Neural progenitor cell (in vitro differentiated cells): ENCODE data around the gene CCDC188.

ENCODE experiments used
- CTCF ChIP-seq: fragments of 200-600 bp; sonication (generic); IDR thresholded peaks from 2 replicates; pipeline ENCODE4 v1.5.1; 2017; ENCODE audit warnings: antibody characterized with exemption, mild to moderate bottlenecking
- EZH2phosphoT487 ChIP-seq: fragments of 200-600 bp; sonication (generic); IDR thresholded peaks from 2 replicates; pipeline ENCODE4 v1.6.1; 2017; ENCODE audit warnings: antibody characterized with exemption

DNA sequence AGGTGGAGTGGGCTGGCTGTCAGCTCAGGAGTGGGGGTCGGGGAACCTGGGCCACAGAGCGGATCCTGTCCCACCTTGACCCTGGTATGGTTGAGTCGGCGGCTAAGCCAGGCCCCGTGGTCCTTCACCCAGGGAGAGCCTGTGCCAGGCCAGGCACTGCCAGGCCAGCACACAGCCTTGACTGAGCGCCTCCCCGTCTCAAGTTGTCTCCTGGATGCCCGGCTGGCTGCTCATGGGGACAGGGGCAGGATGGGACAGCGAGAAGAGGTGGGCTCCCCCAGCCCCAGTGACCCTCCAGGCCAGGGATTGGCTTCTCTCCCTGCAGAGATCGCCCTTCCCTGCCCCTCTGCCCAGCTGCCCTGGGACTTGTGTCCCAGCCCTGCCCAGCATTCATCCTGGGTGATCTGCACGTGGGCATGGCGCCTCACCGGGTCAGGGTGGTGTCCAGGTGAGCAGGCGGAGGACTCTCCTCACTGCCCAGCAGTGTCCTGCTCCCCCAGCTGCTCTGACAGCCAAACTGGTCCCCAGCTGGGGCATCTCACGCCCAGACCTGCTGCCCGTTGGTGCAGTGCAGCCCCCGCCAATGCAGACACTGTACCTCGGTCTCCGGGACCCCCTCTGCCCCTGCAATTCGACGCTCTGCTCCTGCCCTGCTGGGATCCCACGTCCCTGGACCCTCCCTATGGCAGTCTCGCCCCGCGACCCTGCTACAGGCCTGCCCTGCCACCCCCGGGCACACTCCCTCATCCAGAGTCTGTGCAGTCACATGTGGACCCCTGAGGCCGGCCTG is 28.8 kb upstream of the CCDC188 start:
- TF ChIP-seq CTCF (no peak), EZH2phosphoT487 (no peak)
